ENCODE measurements around the gene UGT1A9. TPM values are rescaled to one million over a fixed set of nuclear protein-coding genes. Genes with fewer than 3 reads are reported as not detected.

The UGT1A9 gene
- polyA plus RNA-seq, 1 experiment = not detected

DNA sequence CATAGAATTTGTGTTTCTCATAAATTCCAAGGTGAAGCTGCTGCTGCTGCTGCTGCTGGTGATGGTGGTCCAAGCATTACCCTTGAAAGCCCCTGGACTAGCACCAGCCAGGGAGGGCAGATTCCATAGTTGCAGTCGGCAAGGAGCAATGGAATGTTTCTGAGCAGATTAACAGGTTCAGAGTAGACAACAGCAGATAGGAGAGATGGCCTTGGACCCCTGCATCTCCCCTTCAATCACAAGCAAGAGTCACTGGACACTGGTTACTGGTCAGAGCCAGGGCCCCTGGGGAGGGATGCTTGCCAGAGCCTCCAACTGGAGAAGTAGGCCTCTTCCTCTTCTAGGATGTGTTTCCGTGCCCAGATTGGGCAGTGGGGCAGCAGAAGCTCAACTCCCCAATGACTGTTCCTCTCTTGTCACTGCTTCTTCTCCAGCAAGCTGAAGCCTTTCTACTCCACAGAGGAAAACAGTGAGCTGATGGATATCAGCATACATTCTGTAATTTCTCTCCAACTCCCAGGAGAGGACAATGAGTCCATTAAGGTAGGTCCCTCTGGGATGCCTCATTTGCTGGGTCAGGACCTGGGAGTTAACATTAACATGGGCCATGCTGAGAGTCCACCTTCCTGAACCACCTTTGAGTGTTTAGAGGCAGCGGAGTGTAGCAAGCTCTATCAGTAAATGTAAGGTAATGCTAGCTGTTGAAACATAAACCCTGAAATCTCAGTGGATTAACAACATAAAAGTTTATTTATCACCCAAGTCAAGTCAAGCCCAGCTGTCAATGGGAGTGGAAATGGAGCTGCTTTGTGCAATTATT is 141.7 kb downstream of the UGT1A9 start:
- TF ChIP-seq, protein P1, sequence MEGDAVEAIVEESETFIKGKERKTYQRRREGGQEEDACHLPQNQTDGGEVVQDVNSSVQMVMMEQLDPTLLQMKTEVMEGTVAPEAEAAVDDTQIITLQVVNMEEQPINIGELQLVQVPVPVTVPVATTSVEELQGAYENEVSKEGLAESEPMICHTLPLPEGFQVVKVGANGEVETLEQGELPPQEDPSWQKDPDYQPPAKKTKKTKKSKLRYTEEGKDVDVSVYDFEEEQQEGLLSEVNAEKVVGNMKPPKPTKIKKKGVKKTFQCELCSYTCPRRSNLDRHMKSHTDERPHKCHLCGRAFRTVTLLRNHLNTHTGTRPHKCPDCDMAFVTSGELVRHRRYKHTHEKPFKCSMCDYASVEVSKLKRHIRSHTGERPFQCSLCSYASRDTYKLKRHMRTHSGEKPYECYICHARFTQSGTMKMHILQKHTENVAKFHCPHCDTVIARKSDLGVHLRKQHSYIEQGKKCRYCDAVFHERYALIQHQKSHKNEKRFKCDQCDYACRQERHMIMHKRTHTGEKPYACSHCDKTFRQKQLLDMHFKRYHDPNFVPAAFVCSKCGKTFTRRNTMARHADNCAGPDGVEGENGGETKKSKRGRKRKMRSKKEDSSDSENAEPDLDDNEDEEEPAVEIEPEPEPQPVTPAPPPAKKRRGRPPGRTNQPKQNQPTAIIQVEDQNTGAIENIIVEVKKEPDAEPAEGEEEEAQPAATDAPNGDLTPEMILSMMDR (IDR thresholded peaks at IDR 0.05; ENCODE audit: low read depth, low read length) = no peak
- H3K27ac ChIP-seq (ENCODE audit: low read depth, low read length) = no peak overlapping the region
- H3K27me3 ChIP-seq (ENCODE audit: control insufficient read depth, insufficient read depth, low read length) = peaks cover 11% of the 10 kb centered on the region
- no peak overlapping the region for H3K4me3 ChIP-seq (ENCODE audit: low read depth, low read length)
- CTCF ChIA-PET = no interaction called here
- POLR2A ChIA-PET = no interaction called here
- no peak for DNase-seq (ENCODE audit: low read depth, low spot score)
- no peaks in the 10 kb centered on the region; the same call in 1 of the 2 replicates for H3K9me3 ChIP-seq (ENCODE audit: control insufficient read depth, insufficient read depth, low read length)

DNA sequence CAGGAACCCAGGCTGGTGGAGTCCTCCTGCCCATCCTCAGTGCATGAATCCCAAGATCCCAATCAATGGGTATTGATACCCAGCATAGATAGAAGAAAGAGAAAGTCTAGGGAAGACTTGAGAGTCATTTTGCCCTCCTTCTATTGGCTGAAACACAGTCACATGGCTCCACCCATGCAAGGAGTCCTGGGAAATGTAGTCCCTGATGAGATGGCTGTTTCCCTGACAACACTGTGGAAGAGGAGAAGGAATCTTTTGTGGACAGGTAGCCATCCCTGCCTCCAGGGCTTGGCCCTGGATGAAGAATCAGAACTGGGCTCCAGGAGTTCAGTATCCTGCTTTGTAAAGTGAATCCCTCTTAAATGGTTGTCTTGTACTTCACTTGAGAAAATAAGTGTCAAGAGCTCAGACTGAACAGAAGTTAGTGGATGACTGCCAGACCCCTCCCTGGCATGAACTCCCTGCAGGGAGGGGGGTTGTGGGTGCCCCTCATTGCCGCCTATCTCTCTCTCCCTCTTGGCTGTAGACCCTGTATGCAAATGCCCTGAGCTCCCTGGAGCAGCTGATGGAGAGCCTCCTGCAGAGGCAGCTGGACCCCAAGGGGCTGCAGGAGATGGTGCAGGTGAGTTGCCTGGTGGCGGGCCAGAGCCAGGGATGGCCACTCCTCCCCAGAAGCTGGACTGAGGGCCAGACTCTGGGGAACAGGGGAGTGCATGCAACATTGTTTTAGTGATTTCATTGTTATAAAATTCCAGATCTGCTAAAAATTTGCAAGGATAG is 142.5 kb downstream of the UGT1A9 start:
- ChIA-PET CTCF (no interaction called here), POLR2A (no interaction called here)
- TF ChIP-seq, protein P1 (IDR thresholded peaks at IDR 0.05; ENCODE audit: low read depth, low read length) = no peak
- no peak overlapping the region for H3K4me3 ChIP-seq (ENCODE audit: low read depth, low read length)
- DNase-seq (ENCODE audit: low read depth, low spot score) = no peak
- peaks cover 4% of the 10 kb centered on the region for H3K27me3 ChIP-seq (ENCODE audit: control insufficient read depth, insufficient read depth, low read length)
- H3K9me3 ChIP-seq (ENCODE audit: control insufficient read depth, insufficient read depth, low read length) = no peaks in the 10 kb centered on the region; the same call in 1 of the 2 replicates
- no peak overlapping the region for H3K27ac ChIP-seq (ENCODE audit: low read depth, low read length)

DNA sequence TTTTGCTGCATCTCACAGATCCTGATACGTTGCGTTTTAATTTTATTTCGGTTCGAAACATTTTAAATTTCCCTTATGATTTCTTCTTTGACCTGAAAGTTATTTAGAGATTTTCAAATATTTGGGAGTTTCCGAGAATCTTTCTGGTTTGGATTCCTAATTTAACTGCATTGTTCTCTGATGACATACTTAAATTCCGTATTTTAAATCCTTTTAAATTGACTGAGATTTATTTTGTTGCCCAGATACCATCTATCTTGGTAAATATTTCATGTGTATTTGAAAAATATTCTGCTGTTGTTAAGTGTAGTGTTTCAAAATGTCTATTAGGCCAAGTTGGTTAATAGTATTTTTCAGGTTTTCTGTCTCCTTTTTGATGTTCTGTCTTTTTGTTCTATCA is 144.2 kb downstream of the UGT1A9 start:
- TF ChIP-seq, protein P1 (IDR thresholded peaks at IDR 0.05; ENCODE audit: low read depth, low read length) = no peak
- Histone ChIP-seq H3K27me3 (ENCODE audit: control insufficient read depth, insufficient read depth, low read length) (peaks cover 4% of the 10 kb centered on the region), H3K27ac (ENCODE audit: low read depth, low read length) (no peak overlapping the region), H3K4me3 (ENCODE audit: low read depth, low read length) (no peak overlapping the region), H3K9me3 (ENCODE audit: control insufficient read depth, insufficient read depth, low read length) (no peaks in the 10 kb centered on the region; the same call in 1 of the 2 replicates)
- ChIA-PET POLR2A (no interaction called here), CTCF (no interaction called here)
- no peak for DNase-seq (ENCODE audit: low read depth, low spot score)

DNA sequence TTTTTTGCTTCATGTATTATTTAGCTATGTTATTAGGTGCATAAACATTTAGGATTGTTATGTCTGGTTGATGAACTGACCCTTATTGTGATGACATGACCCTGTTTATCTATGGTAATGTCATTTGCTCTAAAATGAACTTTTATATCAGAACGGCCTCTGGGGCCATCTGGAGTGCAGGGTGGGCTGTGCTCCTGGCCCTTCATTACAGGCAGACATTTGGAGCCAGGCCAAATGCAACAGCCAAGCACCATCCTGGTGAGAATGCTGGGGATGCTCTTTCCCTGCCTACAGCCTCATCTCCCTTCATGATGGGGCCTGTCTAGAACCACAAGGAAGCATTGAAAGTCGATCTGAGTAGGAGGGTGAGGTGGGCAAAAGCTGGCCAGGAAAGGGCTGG is 144.6 kb downstream of the UGT1A9 start:
- Histone ChIP-seq H3K27me3 (ENCODE audit: control insufficient read depth, insufficient read depth, low read length) (peaks cover 2% of the 10 kb centered on the region), H3K4me3 (ENCODE audit: low read depth, low read length) (no peak overlapping the region), H3K27ac (ENCODE audit: low read depth, low read length) (no peak overlapping the region), H3K9me3 (ENCODE audit: control insufficient read depth, insufficient read depth, low read length) (no peaks in the 10 kb centered on the region; the same call in 1 of the 2 replicates)
- CTCF ChIA-PET = interaction anchor here (0.6 kb wide), 1 partner anchor 16 kb away, joined by 3 read pairs; no protein-coding TSS in a partner anchor
- POLR2A ChIA-PET = no interaction called here
- TF ChIP-seq, protein P1 (IDR thresholded peaks at IDR 0.05; ENCODE audit: low read depth, low read length) = no peak
- DNase-seq (ENCODE audit: low read depth, low spot score) = no peak

DNA sequence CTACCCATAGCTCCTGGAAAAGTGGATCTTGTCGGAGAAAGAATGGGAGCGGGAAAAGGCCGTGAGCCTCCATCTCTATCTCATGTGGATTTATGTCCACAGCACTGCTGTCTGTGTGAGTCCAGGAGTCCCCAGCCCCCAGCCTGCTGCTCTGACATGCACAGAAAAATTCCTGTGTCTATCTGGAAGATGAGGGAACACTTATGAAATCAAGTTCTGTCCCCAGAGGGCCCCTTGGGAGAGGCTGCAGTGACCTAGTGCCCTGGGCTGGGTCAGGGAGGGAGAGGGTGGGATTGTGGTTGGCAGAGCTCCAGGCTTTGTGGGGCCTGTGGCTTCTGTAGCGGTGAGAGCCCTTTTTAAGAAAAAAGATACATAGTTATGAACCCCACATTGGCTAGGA is 145.1 kb downstream of the UGT1A9 start:
- DNase-seq (ENCODE audit: low read depth, low spot score) = no peak
- CTCF ChIA-PET = interaction anchor here (0.6 kb wide), 1 partner anchor 16 kb away, joined by 3 read pairs; no protein-coding TSS in a partner anchor
- POLR2A ChIA-PET = no interaction called here

More for the DNA sequence above, 145.1 kb downstream of the UGT1A9 start:
- H3K27ac ChIP-seq (ENCODE audit: low read depth, low read length) = no peak overlapping the region
- peaks cover 2% of the 10 kb centered on the region for H3K27me3 ChIP-seq (ENCODE audit: control insufficient read depth, insufficient read depth, low read length)
- no peak overlapping the region for H3K4me3 ChIP-seq (ENCODE audit: low read depth, low read length)
- H3K9me3 ChIP-seq (ENCODE audit: control insufficient read depth, insufficient read depth, low read length) = no peaks in the 10 kb centered on the region; the same call in 1 of the 2 replicates
- TF ChIP-seq, protein P1 (IDR thresholded peaks at IDR 0.05; ENCODE audit: low read depth, low read length) = no peak

All from AG04450 (cell line).